HG03442 (cell line): ENCODE measurements around the gene MTOR.
"Not testable (repeated sequence)": the region's sequence is repeated elsewhere in the genome, so short reads cannot be mapped to it uniquely, and the experiment has no call there.

Experiments
- ATAC-seq: cut with Tn5 transposase; IDR thresholded peaks from one replicate; pipeline ENCODE4 v1.9.1; 2021; ENCODE audit warnings: mild to moderate bottlenecking, moderate library complexity; ENCODE audit not compliant: unreplicated experiment

MTOR gene

DNA sequence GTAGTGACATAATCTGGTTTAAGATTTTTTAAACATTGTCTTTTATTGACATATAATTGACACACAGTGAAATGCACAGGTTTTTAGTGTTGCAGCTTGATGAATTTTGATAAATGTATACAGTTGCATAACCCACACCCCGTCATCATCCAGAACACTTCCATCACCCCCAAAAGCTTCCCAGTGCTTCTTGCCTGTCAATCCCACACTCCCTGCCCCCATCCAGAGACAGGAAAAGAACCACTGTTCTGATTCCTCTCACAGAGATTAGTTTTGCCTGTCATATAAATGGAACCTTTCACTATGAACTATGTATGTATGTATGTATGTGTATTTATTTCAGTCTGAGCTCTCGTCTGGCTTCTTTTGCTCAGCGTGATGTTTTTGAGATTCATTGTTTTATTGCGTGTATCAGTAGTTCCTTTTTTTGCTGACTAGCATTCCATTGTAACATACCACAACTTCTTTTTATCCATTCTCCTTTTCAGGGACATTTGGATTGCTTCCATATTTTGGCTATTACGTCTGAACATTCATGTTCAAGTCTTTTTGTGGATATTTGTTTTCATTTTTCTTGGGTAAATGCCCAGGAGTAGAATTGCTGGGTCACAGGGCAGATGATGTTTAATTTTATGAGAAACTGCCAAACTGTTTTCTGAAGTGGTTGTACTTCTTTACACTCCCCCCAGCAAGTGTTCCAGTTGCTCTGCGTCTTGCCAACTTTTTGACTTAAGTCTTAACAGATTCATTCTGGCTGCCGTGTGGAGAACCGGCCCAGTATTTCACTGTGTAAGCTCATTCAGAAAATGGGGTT, 19.4 kb upstream of the MTOR start:
- ATAC-seq, result no peak

DNA sequence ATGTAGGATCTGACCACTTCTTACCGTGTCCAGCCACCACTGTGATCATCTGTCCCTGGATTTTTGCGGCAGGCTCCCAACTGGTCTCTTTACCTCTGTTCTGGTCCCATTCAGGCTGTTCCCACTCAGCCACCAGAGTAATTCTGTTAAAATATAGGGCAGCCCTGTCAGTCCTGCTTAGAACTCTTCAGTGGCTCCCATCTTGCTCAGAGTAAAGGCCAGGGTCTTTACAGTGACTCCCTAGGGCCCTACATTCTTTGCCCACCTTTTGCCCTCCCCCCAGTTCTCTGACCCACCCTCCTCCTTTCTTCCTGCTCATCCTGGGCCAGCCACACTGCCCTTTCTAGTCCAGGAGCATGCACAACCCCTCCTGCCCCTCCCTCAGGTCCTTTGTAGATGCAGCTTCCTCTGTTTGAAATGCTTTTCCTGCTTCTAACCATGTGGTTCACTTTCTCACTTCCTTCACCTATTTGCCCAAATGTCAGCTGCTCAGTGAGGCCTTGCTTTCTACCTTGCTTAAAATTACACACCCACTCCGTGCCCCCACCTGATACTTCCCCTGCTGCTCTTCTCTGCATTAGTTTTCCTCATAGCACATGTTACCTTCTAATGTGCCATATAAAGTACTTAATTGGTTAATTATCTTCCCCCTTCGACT, 18.5 kb upstream of the MTOR start:
- no peak for ATAC-seq

- ATAC-seq, result no peak
Observed at GRCh38 chr1:11279630-11280029, 17.3 kb upstream of the MTOR start.

DNA sequence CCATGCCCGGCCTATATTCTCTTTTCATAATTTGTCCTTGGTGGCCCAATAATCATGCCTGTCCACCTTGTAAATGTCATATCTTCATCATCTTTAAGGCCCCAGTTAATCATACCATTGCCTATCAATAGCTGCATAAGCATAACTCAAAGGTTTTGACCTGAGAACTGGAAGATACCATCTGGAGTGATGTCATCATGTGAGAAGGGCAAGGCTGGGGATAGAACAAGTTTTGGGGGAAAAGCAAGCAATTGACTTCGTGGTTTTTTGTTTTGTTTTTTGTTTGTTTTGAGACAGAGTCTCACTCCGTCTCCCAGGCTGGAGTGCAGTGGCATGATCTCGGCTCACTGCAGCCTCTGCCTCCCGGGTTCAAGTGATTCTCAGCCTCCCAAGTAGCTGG, 16.8 kb upstream of the MTOR start:
- no peak for ATAC-seq

DNA sequence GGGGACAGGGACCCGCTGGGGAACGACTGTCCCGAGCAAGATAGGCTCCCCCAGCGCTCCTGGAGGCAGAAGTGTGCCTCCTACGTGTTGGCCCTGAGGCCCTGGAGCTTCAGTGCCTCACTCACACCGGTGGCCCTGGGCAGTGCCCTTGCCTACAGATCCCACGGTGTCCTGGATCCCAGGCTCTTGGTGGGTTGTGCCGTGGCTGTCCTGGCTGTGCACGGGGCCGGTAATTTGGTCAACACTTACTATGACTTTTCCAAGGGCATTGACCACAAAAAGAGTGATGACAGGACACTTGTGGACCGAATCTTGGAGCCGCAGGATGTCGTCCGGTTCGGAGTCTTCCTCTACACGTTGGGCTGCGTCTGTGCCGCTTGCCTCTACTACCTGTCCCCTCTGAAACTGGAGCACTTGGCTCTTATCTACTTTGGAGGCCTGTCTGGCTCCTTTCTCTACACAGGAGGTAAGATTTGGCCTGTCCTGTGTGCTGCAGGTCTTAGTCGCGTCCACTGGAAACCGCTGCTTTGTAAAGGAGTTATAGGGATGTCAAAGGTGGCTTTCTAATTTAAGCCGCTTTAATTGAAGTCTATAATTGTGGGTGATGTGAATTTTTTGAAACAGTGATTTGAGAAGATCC, 11.4 kb upstream of the MTOR start:
- no peak for ATAC-seq

DNA sequence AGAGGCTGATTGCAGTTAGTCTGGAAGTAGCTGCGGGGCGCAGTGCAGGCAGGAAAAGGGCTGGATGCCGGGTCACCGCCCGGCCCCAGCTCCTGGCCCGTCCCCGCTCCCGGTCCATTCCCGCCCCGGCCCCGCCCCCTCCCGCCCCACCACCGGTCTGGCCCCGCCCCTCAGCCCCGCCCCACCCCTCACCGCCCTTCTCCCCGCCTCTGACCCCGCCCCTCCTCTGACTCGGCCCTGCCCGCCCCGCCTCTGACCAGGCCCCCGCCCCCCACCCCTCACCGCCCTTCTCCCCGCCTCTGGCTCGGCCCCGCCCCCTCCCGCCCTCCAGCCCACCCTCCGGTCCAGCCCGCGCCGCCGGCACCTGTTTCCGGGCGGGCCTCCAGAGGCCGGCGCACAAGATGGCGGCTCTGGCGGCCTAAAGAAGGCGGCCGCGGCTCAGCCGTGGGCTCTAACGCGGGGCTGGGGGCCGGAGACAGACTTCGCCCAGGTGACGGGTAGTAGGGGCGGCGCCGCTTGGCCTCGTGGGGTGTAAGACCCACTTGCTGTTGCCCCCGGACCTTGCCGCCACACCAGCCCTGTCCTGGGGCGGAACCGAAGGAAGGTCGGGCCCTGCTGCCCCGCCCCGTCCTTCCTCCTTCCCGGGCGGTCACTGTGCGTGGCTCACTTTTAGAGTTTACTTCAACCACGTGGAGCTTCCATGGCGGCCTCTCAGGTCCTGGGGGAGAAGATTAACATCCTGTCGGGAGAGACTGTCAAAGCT, 10.7 kb upstream of the MTOR start, which contains the start of gene UBIAD1:
TSS of gene UBIAD1 (plus strand) at position 367 of the 763 bp plus-strand sequence. CDS start at position 701, 334 bp downstream.
- peak; percentile 81 for ATAC-seq

DNA sequence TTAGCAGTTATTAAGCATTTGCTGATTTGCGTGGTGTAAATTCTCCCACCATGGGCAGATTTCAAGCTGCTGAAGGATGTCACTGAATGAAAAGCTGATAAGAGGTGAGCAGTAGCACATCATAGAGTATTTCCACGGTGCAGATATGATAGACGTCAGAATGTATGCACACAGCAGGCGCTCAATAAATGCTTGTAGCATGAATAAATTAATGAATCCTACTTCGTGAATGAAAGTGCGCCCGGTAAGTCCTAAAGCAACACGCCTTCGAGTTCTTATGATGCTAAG, 10.1 kb upstream of the MTOR start:
- ATAC-seq, result no peak

DNA sequence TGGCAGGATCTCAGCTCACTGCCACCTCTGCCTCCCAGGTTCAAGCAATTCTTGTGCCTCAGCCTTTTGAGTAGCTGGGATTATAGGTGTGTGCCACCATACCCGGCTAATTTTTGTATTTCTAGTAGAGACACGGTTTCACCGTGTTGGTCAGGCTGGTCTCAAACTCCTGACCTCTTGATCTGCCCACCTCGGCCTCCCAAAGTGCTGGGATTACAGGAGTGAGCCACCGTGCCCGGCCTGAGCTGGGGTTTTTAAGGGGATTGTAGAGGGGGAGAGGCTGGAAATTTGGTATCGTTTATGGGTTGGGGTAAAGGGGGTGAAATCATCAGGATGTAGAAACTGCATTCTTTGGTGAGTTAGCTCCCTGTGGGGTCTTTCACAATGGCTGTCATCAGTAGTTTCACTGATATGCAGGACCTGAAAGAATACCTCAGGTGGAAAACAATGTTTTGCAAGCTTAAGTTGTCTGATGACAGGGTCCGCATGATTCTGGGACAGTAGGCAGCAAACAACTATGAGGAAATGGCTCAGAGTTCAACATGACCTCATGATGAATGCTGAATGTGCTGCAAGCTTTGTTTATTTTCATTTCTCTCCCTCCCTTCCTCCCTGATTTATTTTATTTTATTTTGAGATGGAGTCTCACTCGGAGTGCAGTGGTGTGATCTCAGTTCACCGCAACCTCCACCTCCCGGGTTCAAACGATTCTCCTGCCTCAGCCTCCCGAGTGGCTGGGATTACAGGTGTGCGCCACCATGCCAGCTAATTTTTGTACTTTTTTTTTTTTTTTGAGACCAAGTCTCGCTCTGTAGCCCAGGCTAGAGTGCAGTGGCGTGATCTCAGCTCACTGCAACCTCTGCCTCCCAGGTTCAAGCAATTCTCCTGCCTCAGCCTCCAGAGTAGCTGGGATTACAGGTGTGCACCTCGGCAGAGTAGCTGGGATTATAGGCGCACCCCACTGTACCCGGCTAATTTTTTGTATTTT, 5.3 kb upstream of the MTOR start:
- not testable (repeated sequence) for ATAC-seq

- no peak for ATAC-seq
Observed at GRCh38 chr1:11266268-11267074, 4.1 kb upstream of the MTOR start.

- no peak for ATAC-seq
Observed at GRCh38 chr1:11256299-11256698, 6.1 kb downstream of the MTOR start.

DNA sequence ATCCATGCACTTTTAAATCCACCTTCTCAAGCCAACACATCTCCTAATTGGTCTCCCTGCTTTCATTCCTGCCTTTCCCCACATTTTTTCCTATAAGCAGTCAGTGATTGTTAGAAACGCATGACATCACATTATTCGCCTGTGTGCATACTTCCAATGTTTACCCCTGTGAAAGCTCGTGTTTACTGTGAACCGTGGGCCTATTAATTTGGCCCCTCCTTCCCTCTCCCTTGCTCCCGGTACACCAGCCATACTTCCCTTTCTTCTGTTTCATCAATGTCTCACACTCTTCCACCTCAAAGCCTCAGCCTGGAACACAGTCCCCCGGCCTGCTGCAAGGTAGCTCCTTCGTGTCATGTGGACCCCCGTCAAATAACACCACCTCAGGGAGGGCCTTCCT, 9.1 kb downstream of the MTOR start:
- no peak for ATAC-seq

DNA sequence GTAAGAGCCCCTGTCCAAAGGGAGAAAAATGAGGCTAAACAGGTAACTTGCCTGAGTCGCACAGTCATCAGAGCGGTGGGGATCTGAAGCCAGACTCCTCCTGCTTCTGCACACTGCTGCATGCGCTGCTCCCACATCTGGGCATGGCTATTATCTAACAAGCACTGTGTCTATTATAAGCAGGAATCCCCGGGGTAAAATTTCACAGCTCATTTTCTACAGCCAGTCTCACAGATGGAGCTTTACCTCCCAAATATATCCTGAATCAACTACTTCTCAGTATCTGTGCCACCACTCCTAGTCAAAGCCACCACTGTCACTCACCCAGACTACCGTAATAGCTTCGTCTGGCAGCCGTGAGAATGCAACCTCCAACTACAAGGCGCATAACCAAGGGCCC, 9.8 kb downstream of the MTOR start:
- ATAC-seq, result no peak

DNA sequence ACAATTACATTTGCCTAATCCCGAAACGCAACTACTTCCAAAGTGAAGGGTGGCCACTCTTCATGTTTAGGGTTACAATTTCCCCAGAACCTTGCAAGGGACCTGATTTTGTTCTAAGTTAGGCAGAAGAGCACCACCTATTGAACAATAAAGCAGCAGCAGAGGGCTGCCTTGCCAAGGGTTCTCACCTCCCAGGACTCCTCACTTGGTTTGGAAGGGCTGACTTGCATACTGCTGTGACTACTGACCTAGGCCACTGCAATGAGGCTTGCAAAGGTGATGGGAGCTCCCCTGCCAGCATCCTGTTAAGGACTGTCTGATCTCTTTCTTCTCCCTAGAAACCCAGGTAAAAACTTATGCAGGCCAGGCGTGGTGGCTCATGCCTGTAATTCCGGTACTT, 14.2 kb downstream of the MTOR start:
- ATAC-seq, result no peak

DNA sequence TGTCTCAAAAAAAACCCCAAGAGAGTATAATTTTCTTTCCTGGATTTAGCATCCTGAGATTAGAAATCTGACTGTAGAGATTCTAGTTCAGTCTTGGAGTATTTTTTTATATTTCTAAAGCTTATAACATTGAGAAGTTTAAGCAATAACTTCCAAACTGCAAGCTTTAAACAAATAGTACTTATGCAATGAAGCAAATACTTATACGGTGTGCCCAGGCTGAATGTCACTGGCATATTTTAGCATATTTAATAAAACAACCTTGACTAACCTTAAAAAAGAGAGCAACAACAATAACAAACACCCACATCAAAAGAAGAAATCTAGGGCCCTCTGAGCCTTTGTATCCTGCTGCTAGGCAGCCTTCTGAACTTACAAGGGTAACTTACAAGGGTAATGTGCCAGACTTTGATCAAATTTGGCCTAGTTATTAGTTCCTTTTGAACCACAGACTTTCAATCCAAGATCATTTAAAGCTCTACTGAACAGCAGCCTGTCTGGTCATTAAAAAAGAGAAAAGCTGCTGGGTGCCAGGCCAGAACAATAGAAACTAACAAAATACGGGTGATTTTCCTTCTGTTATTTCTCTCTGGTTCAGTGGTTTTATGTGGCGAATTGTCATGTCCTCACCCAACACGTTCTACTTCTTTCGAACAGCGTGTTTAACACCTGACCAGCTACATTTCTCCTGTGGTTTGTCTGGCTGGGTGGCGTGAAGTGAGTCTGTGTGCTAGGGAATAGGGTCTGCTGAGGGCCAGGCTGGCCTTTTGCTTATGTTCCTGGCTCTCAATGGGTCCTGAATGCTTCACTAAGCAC, 16.2 kb downstream of the MTOR start:
- no peak for ATAC-seq

DNA sequence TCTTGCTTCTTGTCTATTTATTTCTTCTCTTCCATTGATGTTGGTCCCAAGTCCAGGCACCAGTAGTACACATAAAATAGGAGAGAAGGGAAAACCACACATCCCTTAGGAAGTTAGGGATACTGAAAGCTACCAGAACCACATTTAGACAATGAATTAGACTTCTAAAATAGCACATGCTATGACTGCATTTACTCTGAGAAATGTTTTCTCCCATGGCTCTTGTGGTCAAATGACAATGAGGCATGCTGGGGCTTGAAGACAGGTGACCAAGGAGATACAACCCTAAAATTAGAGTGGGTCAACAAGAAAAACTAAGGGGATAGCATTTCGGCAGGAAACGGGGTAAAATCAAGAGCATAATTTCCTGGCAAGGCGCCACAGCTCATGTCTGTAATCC, 17.1 kb downstream of the MTOR start:
- no peak for ATAC-seq

DNA sequence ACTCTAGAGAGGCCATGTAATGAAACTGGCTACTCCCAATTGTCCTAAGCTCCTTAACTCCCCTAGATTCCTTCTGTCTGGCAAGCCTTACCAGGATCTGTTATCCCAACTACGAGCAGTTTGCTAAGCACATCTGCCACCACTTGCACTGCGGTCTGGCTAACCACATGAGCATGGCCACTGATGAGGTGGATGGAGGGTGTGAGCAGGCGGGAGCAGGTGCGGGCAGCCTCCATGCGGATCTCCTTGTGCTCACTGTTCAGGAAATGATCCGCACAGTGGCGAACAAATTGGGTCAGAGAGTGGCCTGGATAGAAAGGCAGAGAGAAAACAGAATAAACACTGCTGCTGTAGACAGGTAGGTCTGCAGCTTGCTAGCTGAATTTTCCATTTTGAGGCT, 24.0 kb downstream of the MTOR start:
- no peak for ATAC-seq

- ATAC-seq, result no peak
Observed at GRCh38 chr1:11237356-11237755, 25.0 kb downstream of the MTOR start.

DNA sequence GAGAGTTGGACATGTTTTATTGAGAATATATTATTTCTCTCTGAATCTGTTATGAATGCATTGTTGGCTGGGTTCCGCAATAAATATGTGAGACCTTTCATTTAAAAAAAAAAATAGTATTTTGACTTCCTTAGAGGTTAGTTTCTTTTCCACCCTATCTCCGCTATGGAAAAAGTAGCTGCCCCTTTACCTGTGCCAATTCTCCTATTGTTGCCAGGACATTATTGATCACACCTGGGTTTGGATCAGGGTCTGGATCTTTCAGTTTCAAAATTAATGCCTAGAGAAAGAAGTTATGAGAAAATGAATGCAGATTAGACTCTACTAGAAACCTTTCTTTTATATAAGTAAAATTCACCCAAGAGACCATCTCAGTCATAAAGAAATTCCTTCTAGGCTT, 29.1 kb downstream of the MTOR start:
- no peak for ATAC-seq

DNA sequence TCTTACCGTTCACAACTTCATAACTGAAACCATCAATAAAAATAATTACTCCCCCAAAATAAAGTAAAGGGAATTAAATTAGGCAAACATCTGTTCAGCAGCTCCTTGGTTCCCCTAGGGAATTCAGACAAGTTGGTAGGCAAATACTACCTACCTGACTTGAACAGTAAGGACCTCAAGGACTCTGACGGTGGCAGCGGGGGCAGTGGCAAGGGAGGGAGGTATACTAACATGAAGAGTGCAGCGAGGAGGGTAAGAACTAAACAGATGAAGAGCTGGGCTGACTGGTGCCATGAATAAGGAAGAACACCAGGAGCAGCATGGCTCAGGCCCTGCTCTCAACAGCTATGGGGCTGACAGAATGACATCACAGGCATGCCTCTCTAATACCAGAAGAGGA, 33.1 kb downstream of the MTOR start:
- ATAC-seq, result no peak
